ENCODE measurements around the gene RALGPS1.

RALGPS1 gene

GRCh38 chr9:127124111-127124531 lies 209.5 kb downstream of the RALGPS1 start:
- no peak for DNase-seq
- Mint-ChIP-seq H3K27ac (no peak overlapping the region), H3K4me3 (no peak overlapping the region), H3K27me3 (ENCODE audit: low read depth, poor library complexity) (peaks cover 3% of the 10 kb centered on the region), H3K9me3 (no peaks in the 10 kb centered on the region), H3K36me3 (ENCODE audit: low read depth) (no peaks in the 10 kb centered on the region), H3K4me1 (peaks cover 44% of the 10 kb centered on the region)
- no peak for TF ChIP-seq CTCF (IDR thresholded peaks at IDR 0.05)

DNA sequence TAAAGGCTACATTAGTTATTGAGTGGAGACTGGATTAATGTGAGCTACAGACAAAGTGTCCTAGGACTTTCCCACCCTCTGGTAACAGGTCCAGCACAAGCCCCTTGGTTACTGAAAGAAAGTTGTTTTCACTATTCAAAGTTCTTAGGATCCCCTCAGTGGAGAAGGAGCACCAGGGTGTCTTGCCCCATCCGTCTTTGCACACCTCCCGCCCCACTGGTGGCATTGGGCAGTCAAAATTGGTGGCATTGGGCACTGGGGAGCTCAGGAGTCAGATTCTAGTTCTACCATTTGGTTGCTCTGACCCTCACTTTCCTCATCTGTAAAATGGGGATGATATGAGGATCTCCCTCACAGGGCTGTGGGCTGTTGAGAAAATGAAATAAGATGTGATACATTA lies 210.2 kb downstream of the RALGPS1 start:
- no peak for TF ChIP-seq CTCF (IDR thresholded peaks at IDR 0.05)
- Mint-ChIP-seq H3K4me3 (no peak overlapping the region), H3K4me1 (peaks cover 40% of the 10 kb centered on the region), H3K36me3 (ENCODE audit: low read depth) (no peaks in the 10 kb centered on the region), H3K9me3 (no peaks in the 10 kb centered on the region), H3K27ac (no peak overlapping the region), H3K27me3 (ENCODE audit: low read depth, poor library complexity) (peaks cover 3% of the 10 kb centered on the region)
- DNase-seq, result no peak

DNA sequence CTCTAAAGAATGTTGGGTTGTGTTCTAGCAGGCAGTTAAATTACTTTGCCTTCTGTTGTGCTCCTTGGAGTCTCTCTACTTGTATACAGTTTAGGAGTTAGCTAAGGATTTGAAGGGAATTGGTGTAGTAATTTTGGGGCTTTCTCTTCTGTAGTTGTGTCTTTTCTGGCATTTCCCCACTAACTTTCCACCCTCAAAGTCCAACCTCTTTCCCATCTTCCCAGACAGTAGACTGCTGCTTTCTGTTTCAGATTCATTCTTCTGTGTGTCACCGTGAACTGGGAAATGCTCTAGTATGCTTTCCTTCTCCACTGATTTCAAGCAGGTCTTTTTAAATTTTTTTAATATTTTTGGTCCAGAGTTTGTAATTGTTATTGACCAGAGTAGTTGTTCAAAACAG lies 212.4 kb downstream of the RALGPS1 start:
- TF ChIP-seq CTCF (IDR thresholded peaks at IDR 0.05), result no peak
- Mint-ChIP-seq H3K36me3 (ENCODE audit: low read depth) (no peaks in the 10 kb centered on the region), H3K27me3 (ENCODE audit: low read depth, poor library complexity) (peaks cover 3% of the 10 kb centered on the region), H3K4me3 (no peak overlapping the region), H3K27ac (no peak overlapping the region), H3K9me3 (no peaks in the 10 kb centered on the region), H3K4me1 (peaks cover 39% of the 10 kb centered on the region)
- no peak for DNase-seq

- peaks cover 2% of the 10 kb centered on the region for H3K27me3 Mint-ChIP-seq (ENCODE audit: low read depth, poor library complexity)
- no peak for TF ChIP-seq CTCF (IDR thresholded peaks at IDR 0.05)
- H3K4me1 Mint-ChIP-seq, result peaks cover 42% of the 10 kb centered on the region
- no peaks in the 10 kb centered on the region for H3K36me3 Mint-ChIP-seq (ENCODE audit: low read depth)
- no peak overlapping the region for H3K27ac Mint-ChIP-seq
- no peaks in the 10 kb centered on the region for H3K9me3 Mint-ChIP-seq
- H3K4me3 Mint-ChIP-seq, result no peak overlapping the region
- DNase-seq, result no peak
Observed at GRCh38 chr9:127128341-127129072, 213.9 kb downstream of the RALGPS1 start.

- no peak overlapping the region for H3K4me3 Mint-ChIP-seq
- H3K27ac Mint-ChIP-seq, result no peak overlapping the region
- no peak for TF ChIP-seq CTCF (IDR thresholded peaks at IDR 0.05)
- DNase-seq, result no peak
- no peaks in the 10 kb centered on the region for H3K27me3 Mint-ChIP-seq (ENCODE audit: low read depth, poor library complexity)
- peaks cover 43% of the 10 kb centered on the region for H3K4me1 Mint-ChIP-seq
- H3K36me3 Mint-ChIP-seq (ENCODE audit: low read depth), result no peaks in the 10 kb centered on the region
- H3K9me3 Mint-ChIP-seq, result no peaks in the 10 kb centered on the region
Observed at GRCh38 chr9:127129073-127129717, 214.6 kb downstream of the RALGPS1 start.

- peaks cover 45% of the 10 kb centered on the region for H3K4me1 Mint-ChIP-seq
- H3K36me3 Mint-ChIP-seq (ENCODE audit: low read depth), result no peaks in the 10 kb centered on the region
- H3K27me3 Mint-ChIP-seq (ENCODE audit: low read depth, poor library complexity), result no peaks in the 10 kb centered on the region
- DNase-seq, result no peak
- H3K9me3 Mint-ChIP-seq, result no peaks in the 10 kb centered on the region
- no peak for TF ChIP-seq CTCF (IDR thresholded peaks at IDR 0.05)
- H3K4me3 Mint-ChIP-seq, result no peak overlapping the region
- H3K27ac Mint-ChIP-seq, result no peak overlapping the region
Observed at GRCh38 chr9:127129718-127130085, 215.1 kb downstream of the RALGPS1 start.

All from nephron progenitor cell (in vitro differentiated cells).